SH-SY5Y (cell line): ENCODE data around the gene DAGLA.

ENCODE experiments used
- GATA2 ChIP-seq: IDR thresholded peaks from 2 replicates; pipeline ENCODE4 v1.6.1; 2011; ENCODE audit warnings: mild to moderate bottlenecking, low read depth, low read length
- GATA3 ChIP-seq: IDR thresholded peaks from 2 replicates; pipeline ENCODE4 v1.6.1; 2011; ENCODE audit warnings: low read depth, mild to moderate bottlenecking, low read length, moderate library complexity

DNA sequence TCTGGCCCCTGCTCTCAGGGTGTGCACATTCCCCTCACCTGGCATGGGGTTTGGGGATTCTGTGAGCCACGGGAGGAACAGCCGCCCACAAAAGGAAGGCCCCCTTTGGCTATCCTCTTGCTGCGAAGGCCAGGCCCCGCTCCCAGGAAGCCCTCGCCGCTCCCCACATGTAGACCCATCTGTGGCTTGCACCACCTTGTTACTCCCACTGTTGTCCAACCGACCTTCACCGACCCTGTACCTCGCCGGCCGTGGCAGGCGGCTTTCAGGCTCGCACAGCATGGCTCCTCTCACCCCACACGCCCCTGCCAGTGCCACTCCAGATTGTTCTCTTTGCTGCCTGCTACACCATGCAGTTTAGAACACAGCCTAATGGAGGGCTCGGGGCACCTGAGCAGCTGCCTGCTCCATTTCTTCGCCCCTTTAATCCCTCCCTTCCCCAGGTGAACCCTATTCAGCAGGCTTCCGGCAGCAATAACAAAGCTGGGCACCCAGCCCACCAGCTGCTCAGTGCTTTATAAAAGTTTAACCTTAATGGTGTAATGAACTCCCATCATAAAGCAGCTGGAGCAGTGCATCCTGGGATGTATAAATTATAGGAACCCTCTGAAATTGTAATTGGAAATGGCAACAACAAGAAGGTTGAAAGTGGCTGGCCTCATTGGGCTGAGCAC is 10.7 kb downstream of the DAGLA start:
- TF ChIP-seq GATA2, result no peak
- TF ChIP-seq GATA3, result no peak
